Spinal cord (tissue), 10 donors: ENCODE results near the gene KCNH1. TPM values are rescaled to one million over a fixed set of nuclear protein-coding genes. Genes with fewer than 3 reads are reported as not detected.

Source experiments
- DNase-seq, 6 donors: peaks; one replicate each; pipeline versions ENCODE4 v3.0.0 to v3.0.0-alpha.2; 2013 to 2015; ENCODE audit warnings: low spot score in 6 of 6, low read depth in 4 of 6
- H3K27ac ChIP-seq: one replicate; pipeline ENCODE4 v1.5.1; 2013; ENCODE audit warnings: low read depth, low read length, control low read depth
- H3K27me3 ChIP-seq: one replicate; pipeline ENCODE4 v1.6.1; 2013; ENCODE audit warnings: low read length; ENCODE audit not compliant: control insufficient read depth, insufficient read depth
- H3K36me3 ChIP-seq: one replicate; pipeline ENCODE4 v1.6.1; 2013; ENCODE audit warnings: low read length; ENCODE audit not compliant: control insufficient read depth, insufficient read depth
- H3K4me1 ChIP-seq: one replicate; pipeline ENCODE4 v1.6.1; 2013; ENCODE audit warnings: low read length; ENCODE audit not compliant: control insufficient read depth, insufficient read depth
- H3K4me3 ChIP-seq: one replicate; pipeline ENCODE4 v1.5.1; 2013; ENCODE audit warnings: low read depth, low read length, control low read depth
- H3K9me3 ChIP-seq: one replicate; pipeline ENCODE4 v1.6.1; 2013; ENCODE audit warnings: low read length; ENCODE audit not compliant: control insufficient read depth, insufficient read depth
- WGBS: methylation state at CpG from one replicate; pipeline ENCODE4 v1.1.5; 2013; ENCODE audit warnings: missing lambda C conversion rate; ENCODE audit not compliant: insufficient coverage; 5-methylcytosine and 5-hydroxymethylcytosine counted together
- polyA plus RNA-seq, 2 donors: library from polyadenylated mRNA; unstranded; fragments of 120-200 nt; gene quantifications; one replicate each; pipeline ENCODE4 v1.2.1, GENCODE V29; 2013; ENCODE audit not compliant: insufficient read length in 2 of 2
- total RNA-seq, 2 donors: library from RNA; depleted of rRNA in 1 of 2; stranded (reverse); fragments of 120-200 nt in 1 of 2; fragments of >200 nt in 1 of 2; gene quantifications; one replicate each; pipeline versions ENCODE4 v1.2.3 to v1.2.4, GENCODE V29; 2013 to 2014
- donor health status: healthy.

KCNH1 gene
- total and polyA plus RNA-seq, 4 donors: 2.6 to 8.6 (median 3.8) TPM

- 74% methylated on average over 4 of the region's 4 CpGs for WGBS
- DNase-seq: no peak
- Histone ChIP-seq H3K27ac (no peak overlapping the region), H3K36me3 (no peaks in the 10 kb centered on the region), H3K4me1 (no peaks in the 10 kb centered on the region), H3K4me3 (no peak overlapping the region), H3K9me3 (no peaks in the 10 kb centered on the region), H3K27me3 (no peaks in the 10 kb centered on the region)
Measured at GRCh38 chr1:211145944-211146343, 12.0 kb upstream of the KCNH1 start.

DNA sequence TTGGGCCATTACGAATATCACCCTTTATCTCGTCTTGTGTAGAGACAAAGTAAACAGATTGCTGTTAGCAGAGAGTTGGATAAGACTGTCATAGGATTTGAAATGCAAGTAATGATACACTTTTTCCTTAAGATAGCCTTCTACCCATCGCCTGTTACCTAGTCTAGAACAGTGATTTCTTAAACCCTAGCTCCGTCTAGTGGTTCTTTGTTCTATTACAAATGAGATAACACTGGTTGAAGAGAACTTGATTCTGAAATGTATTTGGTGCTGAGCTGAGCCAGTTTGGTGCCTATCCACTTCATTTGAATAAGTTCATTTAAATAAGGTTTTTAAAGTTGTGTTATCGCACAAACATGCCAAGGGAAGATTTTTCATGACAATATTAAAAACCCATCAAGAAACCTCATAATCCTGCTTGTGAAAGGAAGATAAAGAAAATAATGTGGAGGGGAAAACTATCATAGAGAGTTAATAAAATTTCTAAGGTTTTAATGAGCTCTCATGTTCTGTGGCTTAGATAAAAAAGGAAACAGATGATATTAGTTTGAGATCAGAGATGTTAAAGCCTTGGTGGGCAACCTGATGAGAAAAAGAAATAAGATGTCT, 1.5 kb upstream of the KCNH1 start:
- Histone ChIP-seq H3K36me3 (no peaks in the 10 kb centered on the region), H3K4me1 (peaks cover 12% of the 10 kb centered on the region), H3K9me3 (no peaks in the 10 kb centered on the region), H3K27ac (no peak overlapping the region), H3K4me3 (no peak overlapping the region), H3K27me3 (peaks cover 21% of the 10 kb centered on the region)
- DNase-seq: peak in 5 of 6 donors; percentile 43 to 95 (median 64)
- WGBS: no CpG with 5 or more reads among the region's 5 CpGs

DNA sequence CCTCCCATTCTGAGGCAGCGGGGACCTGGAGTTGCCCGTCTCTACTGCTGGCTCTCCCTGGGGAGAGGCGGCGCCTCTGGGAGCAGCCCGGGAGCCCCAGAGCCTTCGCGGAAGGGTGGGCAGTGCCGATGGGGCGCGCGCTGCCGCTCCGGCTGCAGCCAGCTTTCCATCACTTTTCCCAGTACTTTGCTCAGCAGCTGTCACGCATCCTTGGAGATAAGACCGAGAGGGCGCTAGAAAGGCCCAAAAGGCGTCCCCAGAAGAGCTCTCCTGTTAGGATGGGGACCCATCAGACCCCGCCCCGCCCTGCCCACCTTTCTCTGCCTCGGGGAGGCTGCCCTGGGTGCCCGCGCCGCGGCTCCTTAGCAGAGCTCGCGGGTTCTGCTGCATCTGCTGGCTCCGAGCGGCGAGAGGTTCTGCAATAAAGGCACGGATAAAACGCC, 534 bp downstream of the KCNH1 start:
- Histone ChIP-seq H3K27ac (no peak overlapping the region), H3K36me3 (no peaks in the 10 kb centered on the region), H3K9me3 (no peaks in the 10 kb centered on the region), H3K4me1 (peaks cover 12% of the 10 kb centered on the region), H3K27me3 (peaks cover 21% of the 10 kb centered on the region), H3K4me3 (peak overlapping the region; percentile 51)
- peak in 2 of 6 donors; percentile 31 to 78 for DNase-seq
- WGBS: under 1% methylated on average over 31 of the region's 31 CpGs

GRCh38 chr1:211132721-211133392, 1.1 kb downstream of the KCNH1 start:
- H3K27me3 ChIP-seq: peaks cover 21% of the 10 kb centered on the region
- peaks cover 12% of the 10 kb centered on the region for H3K4me1 ChIP-seq
- WGBS: 5% methylated on average over 10 of the region's 20 CpGs
- no peak overlapping the region for H3K27ac ChIP-seq
- H3K9me3 ChIP-seq: no peaks in the 10 kb centered on the region
- H3K4me3 ChIP-seq: peak overlapping the region; percentile 51
- DNase-seq: peak in 2 of 6 donors; percentile 20 to 63
- no peaks in the 10 kb centered on the region for H3K36me3 ChIP-seq

- no peaks in the 10 kb centered on the region for H3K36me3 ChIP-seq
- DNase-seq: peak in 1 of 6 donors; percentile 87
- peaks cover 19% of the 10 kb centered on the region for H3K27me3 ChIP-seq
- H3K4me3 ChIP-seq: no peak overlapping the region
- no peaks in the 10 kb centered on the region for H3K9me3 ChIP-seq
- H3K4me1 ChIP-seq: peaks cover 12% of the 10 kb centered on the region
- no peak overlapping the region for H3K27ac ChIP-seq
- 100% methylated on average over 1 of the region's 1 CpG for WGBS
Measured at GRCh38 chr1:211129776-211130175, 4.2 kb downstream of the KCNH1 start.

GRCh38 chr1:211127166-211127565, 6.8 kb downstream of the KCNH1 start:
- no peaks in the 10 kb centered on the region for H3K9me3 ChIP-seq
- no CpG with 5 or more reads among the region's 4 CpGs for WGBS
- no peak for DNase-seq
- no peaks in the 10 kb centered on the region for H3K4me1 ChIP-seq
- H3K36me3 ChIP-seq: no peaks in the 10 kb centered on the region
- peaks cover under 1% of the 10 kb centered on the region for H3K27me3 ChIP-seq
- H3K27ac ChIP-seq: no peak overlapping the region
- no peak overlapping the region for H3K4me3 ChIP-seq

- Histone ChIP-seq H3K9me3 (no peaks in the 10 kb centered on the region), H3K4me3 (no peak overlapping the region), H3K27ac (no peak overlapping the region), H3K27me3 (no peaks in the 10 kb centered on the region), H3K4me1 (no peaks in the 10 kb centered on the region), H3K36me3 (no peaks in the 10 kb centered on the region)
- no peak for DNase-seq
- WGBS: no CpG with 5 or more reads among the region's 2 CpGs
Measured at GRCh38 chr1:211126622-211127021, 7.3 kb downstream of the KCNH1 start.

DNA sequence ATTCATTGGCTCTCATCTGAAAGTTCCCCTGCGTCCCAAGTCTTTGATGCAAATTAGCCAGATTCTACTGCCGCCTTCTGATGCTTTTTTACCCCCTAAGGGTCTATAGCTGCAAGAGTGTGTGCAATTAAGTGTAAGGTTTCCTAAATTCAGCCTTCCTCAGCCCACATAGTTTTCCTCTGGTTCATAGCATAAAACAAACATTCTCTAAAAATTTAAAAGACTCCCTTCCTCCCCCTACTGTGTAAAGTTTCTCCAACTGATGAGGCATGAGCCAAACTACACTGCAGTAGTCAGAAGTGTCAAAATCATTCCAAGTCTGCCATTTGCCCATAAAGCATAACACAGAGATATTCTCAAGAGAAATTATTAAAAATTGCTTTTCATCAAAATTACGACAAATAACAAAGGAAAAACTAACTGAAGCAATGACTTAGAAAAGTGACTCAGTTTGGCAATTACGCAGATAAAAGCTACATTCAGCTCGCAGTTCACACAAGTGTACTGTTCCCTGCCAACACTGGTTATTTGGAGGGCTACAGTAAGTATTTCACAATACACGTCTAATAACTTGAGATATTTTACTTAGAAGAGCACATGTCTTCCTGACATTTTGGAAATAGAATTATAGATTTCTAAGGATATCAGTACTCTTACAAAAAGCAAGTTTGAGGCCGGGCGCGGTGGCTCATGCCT, 15.4 kb downstream of the KCNH1 start:
- no CpG with 5 or more reads among the region's 9 CpGs for WGBS

DNA sequence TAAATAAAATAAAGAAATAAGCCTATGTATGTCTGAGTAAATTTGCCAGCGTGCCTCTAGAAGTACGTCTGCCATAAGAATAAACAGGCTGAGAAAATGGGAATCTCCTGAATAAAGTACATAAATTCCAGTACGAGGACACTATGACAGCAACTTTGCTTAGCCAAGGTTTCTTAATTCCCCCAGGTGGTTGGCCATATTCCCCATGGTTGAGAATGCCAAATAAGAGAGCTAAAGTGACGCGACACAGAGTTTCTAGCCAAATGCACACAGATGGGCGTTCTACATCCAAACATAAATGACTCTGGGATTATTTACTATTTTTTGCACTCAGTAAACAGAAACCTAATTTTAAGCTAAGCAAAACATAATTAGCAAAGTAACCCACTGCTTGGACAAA, 19.5 kb downstream of the KCNH1 start:
- Histone ChIP-seq H3K4me3 (no peak overlapping the region), H3K9me3 (no peaks in the 10 kb centered on the region), H3K27me3 (no peaks in the 10 kb centered on the region), H3K36me3 (no peaks in the 10 kb centered on the region), H3K4me1 (no peaks in the 10 kb centered on the region), H3K27ac (no peak overlapping the region)
- DNase-seq: peak in 1 of 6 donors; percentile 93
- WGBS: 79% methylated on average over 3 of the region's 6 CpGs

More for the DNA sequence above, 15.4 kb downstream of the KCNH1 start:
- no peaks in the 10 kb centered on the region for H3K36me3 ChIP-seq
- H3K27ac ChIP-seq: no peak overlapping the region
- no peaks in the 10 kb centered on the region for H3K9me3 ChIP-seq
- no peaks in the 10 kb centered on the region for H3K27me3 ChIP-seq
- H3K4me3 ChIP-seq: no peak overlapping the region
- no peaks in the 10 kb centered on the region for H3K4me1 ChIP-seq
- DNase-seq: no peak
